Endothelial cell of umbilical vein (primary cell): Measurements from ENCODE around the gene ENKUR.

Source experiments
- CTCF ChIP-seq, 2 donors: IDR thresholded peaks; 1 replicate in 1 of 2; 2 replicates in 1 of 2; pipeline ENCODE4 v1.5.1; 2011; ENCODE audit warnings: low read length in 2 of 2, mild to moderate bottlenecking in 2 of 2, moderate library complexity in 2 of 2, control low read depth in 1 of 2, inconsistent platforms in 1 of 2, low read depth in 1 of 2; ENCODE audit not compliant: insufficient read depth in 1 of 2; ENCODE audit errors: extremely low read depth in 1 of 2
- EZH2 ChIP-seq: IDR thresholded peaks from 2 replicates; pipeline ENCODE4 v1.6.1; 2012; ENCODE audit warnings: borderline replicate concordance, low read depth, mild to moderate bottlenecking, moderate library complexity, low read length, inconsistent platforms; ENCODE audit not compliant: severe bottlenecking
- FOS ChIP-seq: IDR thresholded peaks from 2 replicates; pipeline ENCODE4 v1.6.1; 2011; ENCODE audit warnings: mild to moderate bottlenecking, low read length, moderate library complexity, borderline replicate concordance; ENCODE audit not compliant: insufficient read depth
- JUN ChIP-seq: IDR thresholded peaks from 2 replicates; pipeline ENCODE4 v1.6.1; 2011; ENCODE audit warnings: borderline replicate concordance, low read depth; ENCODE audit not compliant: insufficient read length, insufficient read depth
- MAX ChIP-seq: IDR thresholded peaks from 2 replicates; pipeline ENCODE4 v1.6.1; 2011; ENCODE audit not compliant: insufficient read depth, insufficient read length
- POLR2A ChIP-seq: IDR thresholded peaks from 2 replicates; pipeline ENCODE4 v1.6.1; 2012; ENCODE audit warnings: low read depth, mild to moderate bottlenecking, control low read depth, low read length
- POLR2AphosphoS5 ChIP-seq: IDR thresholded peaks from 2 replicates; pipeline ENCODE4 v1.6.1; 2012; ENCODE audit warnings: low read depth, mild to moderate bottlenecking, control low read depth, low read length, moderate library complexity; ENCODE audit not compliant: insufficient read depth

DNA sequence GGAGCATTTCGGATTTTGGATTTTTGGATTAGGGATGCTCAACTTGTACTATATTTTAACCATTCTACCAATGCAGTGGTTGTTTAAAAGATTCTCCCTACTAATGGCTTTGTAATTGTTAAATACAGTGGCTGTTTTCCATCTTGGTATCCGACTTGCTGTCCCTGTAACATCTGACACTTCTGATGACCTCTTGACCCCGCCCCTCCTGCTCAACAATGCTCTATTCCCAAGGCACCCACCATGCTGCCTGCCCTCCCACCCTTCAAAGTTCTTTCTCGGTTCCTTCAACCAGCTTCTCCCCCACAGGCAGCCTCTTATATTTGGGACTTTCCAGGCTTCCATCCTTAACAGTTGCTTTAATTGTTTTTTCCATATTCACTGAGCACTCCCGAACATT is 65.5 kb downstream of the ENKUR start:
- TF ChIP-seq CTCF (IDR thresholded peaks at IDR 0.05; ENCODE audit: extremely low read depth in 1 of 2, insufficient read depth in 1 of 2, low read depth in 1 of 2, low read length in 2 of 2), result no peak
- no peak for TF ChIP-seq POLR2A
- TF ChIP-seq POLR2AphosphoS5, result no peak
- TF ChIP-seq EZH2, result no peak
- no peak for TF ChIP-seq MAX
- no peak for TF ChIP-seq JUN
- no peak for TF ChIP-seq FOS
